ENCODE results near the gene KRTAP2-2. TPM values are rescaled to one million over a fixed set of nuclear protein-coding genes. Genes with fewer than 3 reads are reported as not detected.
"Not testable (repeated sequence)": the region's sequence is repeated elsewhere in the genome, so short reads cannot be mapped to it uniquely, and the experiment has no call there.

KRTAP2-2 gene
- total and polyA plus RNA-seq, 7 donors = not detected

- Histone ChIP-seq H3K27me3 (no peaks in the 10 kb centered on the region), H3K27ac (no peak within 1 kb of the TSS), H3K4me3 (no peak within 1 kb of the TSS), H3K36me3 (no peaks in the 10 kb centered on the region), H3K9me3 (no peaks in the 10 kb centered on the region), H3K4me1 (no peaks in the 10 kb centered on the region)
- WGBS, 2 donors = 51 to 80% methylated on average over 4 of the region's 4 CpGs
- no peak for DNase-seq
- intact Hi-C loops (cut with DNase I) = no loop called here
- TF ChIP-seq EP300 (IDR thresholded peaks at IDR 0.05) (no peak), POLR2AphosphoS5 (IDR thresholded peaks at IDR 0.05) (no peak), CTCF (IDR thresholded peaks at IDR 0.05) (no peak), POLR2A (IDR thresholded peaks at IDR 0.05) (no peak)
Measured at GRCh38 chr17:41098042-41098441, 43.0 kb upstream of the KRTAP2-2 start, which contains the start of gene KRTAP4-8. TSS of gene KRTAP4-8 (minus strand) at chr17:41098142. CDS start at chr17:41098084, 58 bp downstream.

- Histone ChIP-seq H3K9me3 (no peaks in the 10 kb centered on the region), H3K36me3 (no peaks in the 10 kb centered on the region), H3K27ac (no peak overlapping the region), H3K27me3 (no peaks in the 10 kb centered on the region), H3K4me3 (no peak overlapping the region), H3K4me1 (no peaks in the 10 kb centered on the region)
- DNase-seq = no peak
- intact Hi-C loops (cut with DNase I) = no loop called here
- WGBS, 2 donors = 88 to 90% methylated on average over 7 of the region's 7 CpGs
- TF ChIP-seq EP300 (IDR thresholded peaks at IDR 0.05) (no peak), CTCF (IDR thresholded peaks at IDR 0.05) (no peak), POLR2AphosphoS5 (IDR thresholded peaks at IDR 0.05) (no peak), POLR2A (IDR thresholded peaks at IDR 0.05) (no peak)
Measured at GRCh38 chr17:41096055-41096454, 41.0 kb upstream of the KRTAP2-2 start.

GRCh38 chr17:41088760-41089352, 33.8 kb upstream of the KRTAP2-2 start:
- H3K27ac ChIP-seq; H3K4me1 ChIP-seq; intact Hi-C loops (cut with DNase I); H3K27me3 ChIP-seq; H3K36me3 ChIP-seq; H3K4me3 ChIP-seq; DNase-seq; H3K9me3 ChIP-seq: not testable (repeated sequence)
- 64 to 73% methylated on average over 4 of the region's 4 CpGs for WGBS, 2 donors

GRCh38 chr17:41084100-41084856, 29.2 kb upstream of the KRTAP2-2 start, which contains the start of gene KRTAP4-7:
TSS of gene KRTAP4-7 (plus strand) at chr17:41084150. CDS start at chr17:41084207, 57 bp downstream.
- H3K9me3 ChIP-seq; DNase-seq; H3K36me3 ChIP-seq; H3K4me3 ChIP-seq; H3K27ac ChIP-seq; H3K27me3 ChIP-seq; H3K4me1 ChIP-seq; intact Hi-C loops (cut with DNase I): not testable (repeated sequence)
- 84 to 87% methylated on average over 14 of the region's 14 CpGs for WGBS, 2 donors

- intact Hi-C loops (cut with DNase I); H3K4me3 ChIP-seq; H3K9me3 ChIP-seq; H3K27me3 ChIP-seq; H3K4me1 ChIP-seq; H3K27ac ChIP-seq; DNase-seq; H3K36me3 ChIP-seq: not testable (repeated sequence)
- 70 to 89% methylated on average over 2 of the region's 2 CpGs for WGBS, 2 donors
Measured at GRCh38 chr17:41083427-41083826, 28.4 kb upstream of the KRTAP2-2 start.

GRCh38 chr17:41082626-41083025, 27.6 kb upstream of the KRTAP2-2 start:
- H3K27ac ChIP-seq = no peak overlapping the region
- H3K9me3 ChIP-seq = no peaks in the 10 kb centered on the region
- no peaks in the 10 kb centered on the region for H3K4me1 ChIP-seq
- H3K4me3 ChIP-seq = no peak overlapping the region
- TF ChIP-seq POLR2AphosphoS5 (IDR thresholded peaks at IDR 0.05) (no peak), POLR2A (IDR thresholded peaks at IDR 0.05) (no peak), EP300 (IDR thresholded peaks at IDR 0.05) (no peak), CTCF (IDR thresholded peaks at IDR 0.05) (no peak)
- no peak for DNase-seq
- no peaks in the 10 kb centered on the region for H3K27me3 ChIP-seq
- 65 to 74% methylated on average over 4 of the region's 4 CpGs for WGBS, 2 donors
- no peaks in the 10 kb centered on the region for H3K36me3 ChIP-seq
- intact Hi-C loops (cut with DNase I) = no loop called here

Data from sigmoid colon (tissue), 7 donors.